H1 (cell line): ENCODE data around the gene TBX21.

Source experiments
- CTCF ChIP-seq, 3 experiments: IDR thresholded peaks; 1 replicate in 2 of 3; 2 replicates in 1 of 3; pipeline versions ENCODE4 v1.5.1 to v1.6.1; 2011; ENCODE audit warnings: low read length in 3 of 3, mild to moderate bottlenecking in 3 of 3, inconsistent platforms in 2 of 3, low read depth in 1 of 3, moderate library complexity in 1 of 3; ENCODE audit not compliant: insufficient read depth in 1 of 3; ENCODE audit errors: control extremely low read depth in 1 of 3
- EP300 ChIP-seq, 2 experiments: IDR thresholded peaks; 1 replicate in 1 of 2; 2 replicates in 1 of 2; pipeline ENCODE4 v1.6.1; 2011 to 2012; ENCODE audit warnings: low read depth in 2 of 2, low read length in 2 of 2, mild to moderate bottlenecking in 2 of 2, borderline replicate concordance in 1 of 2, inconsistent platforms in 1 of 2, moderate library complexity in 1 of 2
- GABPA ChIP-seq: IDR thresholded peaks from 2 replicates; pipeline ENCODE4 v1.6.1; 2011; ENCODE audit warnings: mild to moderate bottlenecking, low read length, moderate library complexity, borderline replicate concordance; ENCODE audit not compliant: insufficient read depth
- POLR2AphosphoS5 ChIP-seq: IDR thresholded peaks from 2 replicates; pipeline ENCODE4 v1.6.1; 2011; ENCODE audit warnings: low read depth, low read length
- SIN3A ChIP-seq, 2 experiments: IDR thresholded peaks in 1 of 2; conservative IDR thresholded peaks in 1 of 2; 2 replicates each; pipeline ENCODE4 v1.6.1; 2011 to 2012; ENCODE audit warnings: low read length in 2 of 2, improper control_type of control experiment in 1 of 2, low read depth in 1 of 2, mild to moderate bottlenecking in 1 of 2

DNA sequence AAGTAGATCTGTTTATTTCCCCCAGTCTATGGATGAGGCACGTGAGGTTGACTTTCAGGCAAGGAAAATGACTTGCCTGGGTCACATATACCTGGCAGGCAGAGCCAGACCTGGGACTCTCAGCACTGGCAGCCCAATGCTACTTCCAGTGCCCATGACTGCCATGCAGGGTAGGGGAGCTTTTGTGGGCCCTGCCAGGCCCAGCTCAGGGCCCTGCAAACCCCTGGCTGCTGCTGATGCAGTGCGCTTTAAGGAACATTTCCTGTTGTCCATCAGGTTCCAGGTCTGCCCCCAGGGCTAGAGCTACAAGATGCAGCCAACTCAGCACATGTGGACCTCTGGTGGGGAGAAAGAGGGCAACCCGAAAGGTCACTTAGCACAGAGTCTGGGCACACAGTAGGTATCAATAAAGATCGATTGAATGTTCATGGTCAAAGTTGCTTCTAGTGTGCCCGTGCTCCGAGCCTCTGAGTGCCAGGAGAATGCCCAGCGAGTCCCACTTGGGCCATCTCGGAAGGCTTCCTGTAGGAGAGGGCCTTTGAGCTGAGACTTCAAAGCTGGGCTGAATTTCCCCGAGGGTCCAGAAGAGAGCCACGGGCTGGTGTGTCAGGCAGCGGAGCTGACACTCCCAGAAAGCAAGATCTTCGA is 513 bp upstream of the TBX21 start:
- TF ChIP-seq POLR2AphosphoS5 (no peak), CTCF (IDR thresholded peaks at IDR 0.05; ENCODE audit: control extremely low read depth in 1 of 3, insufficient read depth in 1 of 3, low read depth in 1 of 3, low read length in 3 of 3) (no peak), SIN3A (conservative IDR thresholded peaks at IDR 0.05 in 1 of 2, IDR thresholded peaks at IDR 0.05 in 1 of 2; ENCODE audit: low read depth in 1 of 2, low read length in 2 of 2) (no peak), GABPA (no peak), EP300 (IDR thresholded peaks at IDR 0.05; ENCODE audit: borderline replicate concordance in 1 of 2, low read depth in 2 of 2, low read length in 2 of 2) (no peak)
